HG02763 (cell line): ENCODE data around the gene TAF10.
A peak's percentile ranks its signal among the peaks of the same experiment; 100 is the strongest.

Experiments used
- ATAC-seq: cut with Tn5 transposase; IDR thresholded peaks from one replicate; pipeline ENCODE4 v1.9.1; 2021; ENCODE audit warnings: mild to moderate bottlenecking, moderate library complexity; ENCODE audit not compliant: unreplicated experiment

TAF10 gene

DNA sequence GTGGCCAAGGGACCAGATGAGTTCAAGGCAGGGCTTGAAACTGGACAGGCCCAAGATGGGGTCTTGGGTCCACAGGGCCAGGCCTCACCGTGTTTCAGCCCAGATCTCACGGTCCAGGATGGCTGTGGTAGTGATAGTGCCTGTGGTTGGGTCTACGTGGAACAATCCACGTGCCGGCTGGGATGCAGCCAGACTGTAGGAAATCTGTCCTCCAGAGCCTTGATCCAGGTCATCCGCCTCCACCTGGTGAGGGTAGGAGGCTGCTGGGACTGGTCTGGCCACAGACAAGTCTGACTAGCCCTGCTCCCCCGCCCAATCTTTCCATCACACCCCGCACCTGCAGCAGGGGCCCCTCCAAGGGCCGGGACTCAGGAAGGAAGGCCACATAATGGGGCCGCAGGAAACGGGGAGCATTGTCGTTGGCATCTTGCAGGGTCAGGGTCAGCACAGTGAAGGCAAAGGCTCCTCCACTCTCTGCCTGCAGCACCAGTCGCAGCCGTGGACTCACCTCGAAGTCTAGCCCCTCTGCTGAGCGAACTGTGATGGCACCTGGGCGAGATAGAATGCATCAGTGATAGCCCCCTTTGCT, 13.9 kb upstream of the TAF10 start:
- no peak for ATAC-seq

DNA sequence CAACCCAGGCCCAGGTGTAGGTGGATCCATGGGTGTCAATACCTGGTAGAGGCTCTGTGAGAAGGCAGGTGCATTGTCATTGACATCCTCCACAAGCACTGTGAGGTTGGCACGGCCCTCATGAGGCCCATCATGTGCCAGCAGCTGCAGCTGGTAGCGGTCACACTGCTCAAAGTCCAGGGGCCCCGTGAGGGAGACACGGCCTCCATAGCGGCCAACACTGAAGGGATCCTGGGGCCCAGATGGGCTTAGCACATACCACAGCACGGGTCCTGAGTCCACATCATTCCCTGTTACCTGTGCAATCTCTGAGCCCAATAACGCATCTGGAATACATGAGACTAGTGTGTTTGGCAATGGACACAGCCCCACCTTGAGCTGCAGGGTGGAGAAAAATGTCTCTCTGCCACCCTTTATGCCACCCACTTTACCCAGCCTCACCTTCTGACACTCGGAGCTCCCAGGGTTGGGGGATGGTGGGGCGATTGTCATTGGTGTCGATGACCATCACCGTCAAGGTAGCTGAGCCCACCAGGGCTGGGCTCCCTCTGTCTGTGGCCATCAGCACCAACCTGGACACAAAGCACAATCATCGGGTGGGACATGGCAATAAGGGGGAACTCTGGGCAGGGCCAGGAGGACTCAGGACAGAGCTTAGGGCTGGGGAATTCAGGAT, 13.3 kb upstream of the TAF10 start:
- no peak for ATAC-seq

DNA sequence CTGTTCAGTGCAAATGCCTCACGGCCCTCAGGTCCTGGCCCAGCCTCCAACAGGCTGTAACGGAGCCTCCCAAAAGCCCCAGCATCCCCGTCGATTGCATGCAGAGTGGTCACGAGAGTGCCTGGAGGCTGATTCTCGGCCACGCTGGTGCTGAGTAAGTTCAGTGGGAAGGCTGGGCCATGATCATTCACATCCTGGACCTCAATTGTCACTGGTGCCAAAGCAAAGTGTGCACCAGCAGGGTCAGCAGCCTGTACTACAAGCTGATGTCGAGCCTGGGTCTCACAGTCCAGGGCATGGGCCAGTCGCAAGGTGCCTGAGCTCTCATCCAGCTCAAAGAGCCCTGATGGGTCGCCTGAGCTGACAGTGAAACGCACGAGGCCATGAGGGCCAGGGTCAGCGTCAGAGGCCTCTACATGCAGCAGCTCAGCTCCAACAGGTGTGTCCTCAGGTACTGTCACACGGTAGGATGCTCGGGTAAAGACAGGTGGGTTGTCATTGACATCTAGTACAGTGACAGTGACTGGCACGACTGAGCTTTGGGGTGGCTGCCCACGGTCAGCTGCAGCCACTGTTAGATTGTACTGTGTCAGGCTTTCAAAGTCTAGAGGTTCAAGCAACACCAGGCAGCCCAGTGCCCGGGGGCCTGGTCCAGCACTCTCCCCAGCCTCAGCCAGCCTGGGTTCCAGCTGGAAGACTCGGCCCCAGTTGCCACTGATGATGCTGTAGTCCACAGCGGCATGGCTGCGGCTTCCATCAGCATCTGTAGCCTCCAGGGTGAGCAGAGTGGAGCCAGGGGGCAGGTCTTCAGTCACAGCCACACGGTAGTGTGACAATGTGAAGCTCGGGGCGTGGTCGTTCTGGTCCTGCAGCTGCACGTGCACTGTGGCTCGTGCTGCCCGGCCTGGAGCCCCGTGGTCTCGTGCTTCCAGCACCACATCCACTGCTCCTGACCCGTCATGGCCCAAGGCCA, 11.7 kb upstream of the TAF10 start:
- no peak for ATAC-seq

DNA sequence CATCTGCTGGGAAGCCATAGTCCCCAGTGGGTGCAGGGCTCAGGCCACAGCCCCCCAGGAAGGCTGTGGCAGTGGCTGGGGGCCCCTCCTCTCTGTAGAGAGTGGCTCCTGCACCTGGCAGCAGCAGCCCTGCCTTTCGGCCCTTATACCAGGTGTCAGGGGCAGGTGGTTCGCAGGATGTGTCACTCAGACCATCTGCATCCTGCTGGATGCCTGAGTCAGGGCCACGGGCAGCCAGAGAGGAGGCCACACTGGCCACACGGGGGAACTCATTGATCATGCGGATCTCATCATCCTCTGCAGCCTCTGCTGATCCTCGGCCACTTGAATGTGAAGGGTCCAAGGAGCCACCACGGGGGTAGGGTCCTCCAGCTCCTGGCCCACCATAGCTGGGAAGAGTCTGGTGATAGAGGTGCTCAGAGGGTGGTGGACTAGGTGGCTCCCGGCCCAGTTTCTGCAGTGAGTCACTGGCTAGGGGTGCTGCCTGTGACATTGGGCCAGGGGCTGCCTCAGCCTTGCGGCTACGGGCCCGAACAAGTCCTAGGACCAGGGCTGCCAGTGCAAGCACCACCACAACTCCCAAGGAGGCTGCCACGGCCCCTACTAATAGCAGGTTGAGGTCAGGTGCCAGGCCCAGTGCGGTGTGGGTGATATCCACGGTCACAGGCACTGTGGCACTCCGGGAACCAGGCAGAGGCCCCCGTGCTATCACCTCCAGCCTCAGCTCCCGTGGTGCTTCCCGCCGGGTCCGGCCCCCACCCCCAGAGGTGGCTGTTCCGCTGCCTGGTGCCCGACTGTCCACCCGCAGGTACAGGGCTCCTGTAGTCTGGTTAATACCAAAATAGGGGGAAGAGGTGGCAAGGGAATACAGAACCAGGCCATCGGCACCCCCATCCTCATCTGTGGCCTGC, 10.5 kb upstream of the TAF10 start:
- no peak for ATAC-seq

DNA sequence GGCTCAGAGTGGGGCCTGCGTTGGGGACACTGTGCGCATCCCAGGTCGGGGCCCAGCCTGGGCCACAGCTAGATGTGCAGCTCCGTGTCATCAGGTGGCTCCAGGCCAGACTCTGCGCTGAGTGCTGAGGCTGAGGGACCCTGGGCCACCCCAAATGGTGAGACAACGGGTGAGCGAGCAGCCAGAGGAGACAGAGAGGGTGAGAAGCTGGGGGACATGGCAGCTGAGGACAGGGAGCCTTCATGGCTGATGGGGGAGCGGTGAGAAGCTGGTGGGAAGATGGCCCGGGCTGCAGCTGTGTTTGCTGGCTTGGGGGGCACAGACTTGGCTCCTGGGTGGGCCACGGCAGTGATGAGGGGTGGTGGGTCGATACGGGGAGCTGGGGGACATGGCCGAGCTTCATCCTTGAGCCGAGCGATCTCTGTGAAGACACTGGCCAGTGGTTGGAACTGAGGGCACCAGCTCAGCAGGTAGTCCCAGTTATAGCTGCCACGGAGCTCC, 9.7 kb upstream of the TAF10 start:
- no peak for ATAC-seq

DNA sequence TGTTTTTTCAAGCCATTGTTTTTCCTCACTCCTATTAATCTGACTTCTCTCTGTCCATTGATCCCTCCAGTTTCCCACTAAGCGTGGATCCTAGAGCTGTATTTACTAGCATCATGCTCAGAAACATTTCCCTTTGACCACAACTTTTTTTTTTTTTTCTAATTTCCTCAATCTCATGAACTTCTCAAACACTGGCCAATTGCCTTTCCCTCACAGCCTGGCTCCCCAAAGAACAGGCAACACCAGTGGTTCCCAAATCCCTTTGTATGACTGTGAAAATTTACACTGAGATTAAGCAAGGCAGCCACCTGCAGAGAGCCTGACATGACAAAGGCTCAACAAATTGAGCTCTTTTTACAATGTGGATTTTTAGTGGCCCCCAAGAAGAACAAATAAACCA, 8.6 kb upstream of the TAF10 start:
- ATAC-seq: no peak

DNA sequence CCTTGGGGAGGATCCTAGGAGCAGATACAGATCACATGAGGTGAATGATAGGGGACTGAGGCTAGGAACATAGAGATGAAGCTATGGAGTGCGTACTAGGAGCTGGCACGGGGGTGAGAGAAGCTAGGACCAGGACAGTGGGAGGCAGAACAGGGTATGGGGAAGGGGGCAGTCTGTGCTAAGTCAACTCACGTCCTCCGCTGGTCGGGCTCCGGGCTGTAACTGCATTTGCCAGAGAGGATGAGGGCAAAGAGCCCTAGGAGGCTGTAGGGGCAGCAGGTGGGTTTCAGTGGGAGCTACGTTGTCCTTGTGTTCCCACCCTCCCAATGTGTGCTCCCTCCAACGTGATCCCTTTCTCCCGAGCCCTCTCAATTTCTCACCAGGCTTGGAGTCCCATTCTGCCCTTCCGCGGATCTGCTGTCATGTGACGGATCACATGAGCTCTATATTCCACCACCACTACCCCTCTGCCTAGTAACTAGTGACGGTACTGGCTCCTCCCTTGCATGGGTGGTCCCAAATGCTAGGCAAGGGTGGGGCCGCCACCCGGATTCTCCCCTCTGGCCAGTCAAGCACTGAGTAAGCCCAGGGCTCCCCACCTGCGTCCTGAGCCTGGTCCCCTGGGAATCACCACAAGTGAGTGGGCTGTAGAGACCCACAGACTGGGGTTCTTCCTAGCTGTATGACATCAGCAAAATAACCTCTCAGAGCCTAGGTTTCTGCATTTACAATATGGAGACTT, 7.2 kb upstream of the TAF10 start, which contains the start of gene TPP1:
TPP1 (minus strand) TSS at position 419 of the 742 bp plus-strand sequence; CDS start at position 397, 22 bp downstream.
- ATAC-seq: peak; percentile 98

DNA sequence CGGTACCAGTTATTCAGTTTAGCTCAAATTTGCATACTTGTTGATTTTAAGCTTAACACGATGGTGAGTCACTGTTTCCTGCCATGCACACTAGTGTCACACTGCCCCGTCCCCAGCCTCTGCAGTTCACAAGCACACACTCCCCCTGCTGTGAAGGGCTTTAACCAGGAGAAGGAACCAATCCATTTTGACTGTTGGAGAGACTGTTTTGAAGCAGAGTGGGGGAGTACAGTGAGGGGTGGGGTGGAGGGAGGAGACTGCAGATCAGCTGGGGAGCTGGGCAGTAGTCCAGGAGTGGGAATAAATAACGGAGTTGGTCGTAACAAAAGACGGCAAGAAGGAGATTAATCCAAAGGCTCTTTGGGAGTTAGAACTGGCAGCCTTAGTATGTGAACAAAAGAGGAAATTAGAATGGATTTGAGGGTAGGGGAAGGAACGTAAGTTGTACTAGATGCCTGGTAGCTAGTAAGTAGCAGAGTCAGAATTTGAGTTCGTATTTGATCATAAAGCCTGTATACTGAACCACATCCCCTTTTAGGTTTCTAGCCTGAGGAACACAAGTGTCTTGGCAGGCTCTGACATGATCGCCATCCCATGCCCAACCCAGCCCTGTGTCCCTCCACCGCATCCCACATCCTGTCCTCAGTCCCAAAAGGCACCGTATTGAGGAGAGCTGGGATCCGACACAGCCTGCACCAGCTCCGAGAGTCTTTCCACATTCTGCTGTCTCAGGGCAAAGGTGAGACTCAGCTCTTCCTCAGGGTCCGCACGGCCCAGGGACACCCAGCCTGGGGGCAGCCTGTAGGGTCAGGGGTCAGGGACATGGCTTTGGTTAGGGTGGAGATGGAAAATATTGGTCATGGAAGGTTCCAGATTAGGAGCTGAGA, 6.3 kb upstream of the TAF10 start:
- peak; percentile 6 for ATAC-seq

DNA sequence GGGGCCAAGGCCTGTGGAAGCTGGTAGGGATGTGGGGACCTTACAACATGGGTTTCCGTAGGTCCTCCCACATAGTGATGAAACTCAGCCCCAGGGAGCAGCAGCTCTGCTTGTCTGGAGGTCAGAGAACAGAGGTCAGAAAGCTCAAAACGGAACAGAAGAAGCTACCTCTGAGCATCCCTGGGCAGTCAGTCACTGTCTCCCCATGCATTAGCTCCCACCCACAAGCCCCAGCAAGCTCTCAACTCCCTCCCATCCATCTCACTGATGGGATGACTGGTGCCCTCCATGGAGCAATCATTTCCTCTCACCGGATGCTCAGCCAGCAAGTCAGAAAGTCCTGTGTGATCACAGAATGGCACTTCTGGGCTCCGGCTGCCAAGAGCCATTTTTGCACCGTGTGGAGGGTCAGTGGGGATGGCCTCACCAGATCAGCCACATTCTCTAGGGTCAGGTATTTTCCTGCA, 5.3 kb upstream of the TAF10 start:
- ATAC-seq: no peak

DNA sequence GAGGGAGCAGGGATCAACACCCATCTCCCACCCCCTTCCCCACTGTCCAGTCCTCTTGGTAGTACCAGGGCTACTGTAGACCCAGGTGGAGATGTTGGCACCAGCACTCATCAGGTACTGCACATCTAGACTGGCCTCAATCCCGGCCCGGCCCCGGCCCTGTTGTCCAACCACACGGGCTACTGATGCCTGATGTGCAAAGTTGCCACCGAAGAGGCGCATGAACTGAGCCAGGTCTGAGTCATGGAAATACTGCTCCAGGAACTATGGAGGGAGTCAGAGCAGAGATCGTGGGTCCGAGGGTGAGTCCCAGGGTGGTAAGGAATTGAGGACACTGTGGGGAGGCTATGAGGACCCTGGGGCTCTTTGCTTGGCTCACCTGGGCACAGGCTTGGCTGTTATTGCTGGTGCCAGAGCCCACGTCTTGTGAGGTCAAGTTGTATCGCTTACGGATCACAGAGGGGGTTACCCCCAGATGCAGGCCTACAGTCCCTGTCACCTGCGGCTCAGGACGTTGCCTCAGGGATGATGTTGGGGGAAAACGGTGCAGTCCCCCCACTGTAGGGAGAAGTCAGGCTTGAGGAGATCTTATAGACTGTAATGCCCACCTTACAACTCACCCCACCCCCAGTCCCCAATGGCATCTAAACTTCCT, 4.7 kb upstream of the TAF10 start:
- no peak for ATAC-seq

DNA sequence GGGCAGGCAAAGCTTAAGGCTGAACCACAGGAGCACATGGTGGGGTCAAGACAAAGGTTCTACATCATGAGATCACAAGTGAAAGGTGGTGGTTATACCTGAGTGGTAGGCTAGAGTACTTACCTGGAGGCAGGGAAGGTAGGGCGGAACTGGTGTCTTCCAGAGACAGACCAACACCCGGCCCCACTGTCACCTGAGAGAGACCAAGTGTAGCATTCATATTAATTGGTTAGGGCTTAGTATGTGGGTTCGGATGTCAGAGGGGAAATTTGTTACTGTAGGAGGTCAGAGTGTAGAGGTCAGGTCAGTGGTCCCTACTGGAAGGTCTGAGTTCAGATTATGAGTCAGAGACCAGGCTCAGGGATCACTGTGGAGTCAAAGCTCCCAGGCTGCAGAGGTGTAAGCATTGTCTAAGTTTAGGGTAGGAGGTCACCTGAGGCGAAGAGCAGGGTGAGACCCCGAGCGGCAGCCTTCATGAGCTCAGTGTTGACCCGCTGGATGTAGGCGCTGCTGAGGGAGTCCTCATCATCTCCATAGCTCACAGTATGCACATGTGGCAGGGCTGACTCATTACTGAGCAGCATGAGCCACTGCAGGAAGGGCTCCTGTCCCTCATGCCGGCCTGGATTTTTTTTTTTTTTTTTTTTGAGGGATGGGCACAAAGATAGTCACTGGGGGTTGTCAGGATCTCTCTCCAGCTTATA, 4.0 kb upstream of the TAF10 start:
- ATAC-seq: no peak

DNA sequence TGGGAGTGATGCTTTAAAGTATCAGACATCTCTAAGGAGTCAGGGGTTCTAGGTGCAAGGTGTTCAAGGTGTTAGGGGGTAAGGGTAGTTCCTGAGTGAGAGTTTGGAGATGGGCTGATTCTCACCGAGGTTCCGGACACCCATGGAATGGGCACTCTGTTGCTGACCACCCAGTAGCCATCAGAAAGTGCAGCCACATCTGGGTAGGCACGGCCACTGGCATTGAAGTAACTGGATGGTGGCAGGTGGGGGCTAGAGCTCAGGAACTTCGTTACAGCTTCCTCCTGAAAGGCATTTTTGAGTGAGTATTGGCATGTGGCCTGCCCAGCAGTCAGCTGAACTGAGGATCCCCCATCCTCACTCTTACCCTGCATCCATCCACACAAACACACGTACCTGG, 3.0 kb upstream of the TAF10 start:
- no peak for ATAC-seq

DNA sequence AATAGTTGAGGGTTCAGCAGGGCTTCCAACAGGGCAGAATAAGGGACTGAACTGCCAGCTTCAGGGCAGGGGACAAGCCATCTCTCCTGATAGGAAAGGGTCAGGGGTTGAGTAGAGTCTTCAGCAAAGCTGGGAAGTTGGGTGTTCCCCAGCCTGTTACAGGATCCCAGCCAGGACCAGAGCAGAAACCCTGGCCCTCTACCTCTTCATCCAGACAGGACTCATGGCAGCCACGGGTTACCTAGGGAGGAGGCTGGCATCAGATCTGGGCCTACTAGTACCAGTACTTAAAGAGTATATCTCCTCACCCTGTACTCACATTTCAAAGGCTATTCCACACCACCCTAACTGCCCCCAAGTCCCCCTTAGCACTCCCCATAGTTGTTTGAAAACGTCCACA, 2.4 kb upstream of the TAF10 start:
- no peak for ATAC-seq

DNA sequence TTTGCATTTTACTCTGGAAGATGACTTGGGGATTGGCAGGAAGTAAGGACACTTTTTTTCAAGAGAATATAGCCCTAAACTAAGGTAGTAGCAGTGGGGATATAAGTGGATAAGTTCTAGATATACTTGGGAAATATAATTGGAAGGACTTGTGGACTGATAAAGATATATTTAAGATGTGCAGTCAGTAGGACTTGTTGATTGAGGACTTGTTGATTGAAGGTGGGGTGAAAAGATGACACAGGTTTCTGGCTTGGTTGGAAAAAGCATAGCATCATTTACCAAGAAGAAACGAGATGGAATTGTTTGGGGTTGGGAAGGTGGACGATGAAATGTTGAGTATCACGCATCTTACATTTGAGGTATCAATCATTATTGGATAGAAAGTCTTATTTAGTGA, 1.5 kb upstream of the TAF10 start:
- ATAC-seq: no peak

DNA sequence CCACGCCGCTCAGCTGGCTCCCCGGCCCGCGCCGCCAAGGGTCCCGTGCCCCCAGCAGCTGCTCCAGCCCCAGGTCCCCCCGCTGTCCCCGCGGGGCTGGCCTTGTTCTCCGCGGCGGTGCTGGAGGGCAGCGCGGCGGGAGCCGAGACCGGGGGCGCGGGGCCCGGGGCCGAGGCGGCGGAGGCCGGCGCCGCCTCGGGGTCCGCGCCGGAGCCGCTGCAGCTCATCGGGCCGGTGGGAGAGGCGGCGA, 128 bp downstream of the TAF10 start:
- ATAC-seq: no peak

DNA sequence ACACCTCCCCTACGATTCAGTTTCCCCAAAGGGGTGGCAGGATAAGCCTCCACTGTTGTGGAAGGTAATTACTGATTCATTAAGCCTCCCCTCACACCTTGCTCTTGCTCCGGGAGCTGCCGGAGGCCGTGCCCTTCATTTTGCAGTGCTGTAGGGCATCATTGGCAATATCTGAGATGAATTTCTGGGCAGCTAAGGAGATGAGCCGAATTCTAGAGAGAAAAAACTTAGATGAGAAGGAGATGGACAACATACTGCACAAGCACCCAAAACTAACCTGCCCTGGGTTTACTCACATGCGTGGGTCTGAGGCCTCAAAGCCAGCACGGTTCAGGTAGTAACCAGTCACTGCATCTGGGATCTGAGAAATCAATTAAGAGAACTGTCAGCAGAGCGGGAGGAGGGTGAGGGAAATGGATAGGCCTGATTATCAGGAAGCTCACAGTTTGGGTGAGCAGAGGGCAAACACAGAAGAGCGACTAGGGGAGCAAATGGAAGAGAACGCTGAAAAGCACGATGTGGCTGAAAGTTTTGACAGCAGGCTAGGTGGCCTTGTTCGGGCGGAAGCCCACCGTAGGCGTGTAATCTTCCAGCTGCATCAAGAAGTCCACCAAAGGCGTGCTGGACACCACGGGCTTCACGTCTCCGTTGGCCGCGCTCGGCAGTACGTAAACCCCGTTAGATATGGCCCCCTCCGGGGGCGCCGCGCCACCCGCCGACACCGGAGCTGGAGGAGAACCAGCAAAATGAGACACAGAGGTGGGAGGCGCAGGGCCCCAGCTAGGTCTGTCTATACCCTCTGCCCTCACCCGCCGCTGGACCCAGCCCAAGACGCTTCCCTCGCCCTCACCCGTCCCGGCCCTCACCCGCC, 689 bp downstream of the TAF10 start:
- peak; percentile 12 for ATAC-seq

DNA sequence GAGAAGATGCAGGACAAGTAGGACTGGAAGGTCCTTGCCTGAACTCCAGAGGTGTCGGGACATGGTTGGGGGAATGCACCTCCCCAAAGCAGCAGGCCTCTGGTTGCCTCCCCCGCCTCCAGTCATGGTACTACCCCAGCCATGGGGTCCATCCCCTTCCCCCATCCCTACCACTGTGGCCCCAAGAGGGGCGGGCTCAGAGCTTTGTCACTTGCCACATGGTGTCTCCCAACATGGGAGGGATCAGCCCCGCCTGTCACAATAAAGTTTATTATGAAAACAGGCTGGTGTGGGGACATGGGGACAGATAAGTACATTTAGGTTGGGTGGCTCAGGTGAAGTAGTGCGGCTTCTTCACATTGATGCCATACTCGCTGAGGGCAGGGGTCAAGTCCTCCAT, 1.4 kb downstream of the TAF10 start:
- ATAC-seq: no peak
